Cardiac fibroblast (primary cell): Measurements from ENCODE around the gene IQCE.
A peak's percentile ranks its signal among the peaks of the same experiment; 100 is the strongest.

Experiments used
- DNase-seq, 2 donors: peaks; one replicate each; pipeline versions ENCODE4 v3.0.0 to v3.0.0-alpha.2; 2010; ENCODE audit warnings: low read depth in 2 of 2
- H3K4me3 ChIP-seq, 2 donors: replicated peaks in 1 of 2; 1 replicate in 1 of 2; 2 replicates in 1 of 2; pipeline ENCODE4 v1.5.1; 2011; ENCODE audit warnings: low read depth in 2 of 2, low read length in 2 of 2, mild to moderate bottlenecking in 2 of 2, moderate library complexity in 1 of 2
- CTCF ChIP-seq: IDR thresholded peaks from one replicate; pipeline ENCODE4 v1.5.1; 2011; ENCODE audit warnings: low read depth, mild to moderate bottlenecking, low read length, inconsistent platforms

IQCE gene

GRCh38 chr7:2623698-2624014, 64.9 kb downstream of the IQCE start:
- H3K4me3 ChIP-seq, result no peak overlapping the region
- DNase-seq, result no peak
- TF ChIP-seq CTCF, result no peak

- no peak overlapping the region for H3K4me3 ChIP-seq
- no peak for DNase-seq
- TF ChIP-seq CTCF, result no peak
Measured at GRCh38 chr7:2624293-2624886, 65.6 kb downstream of the IQCE start.

- no peak for TF ChIP-seq CTCF
- no peak overlapping the region for H3K4me3 ChIP-seq
- DNase-seq, result peak; percentile 80 to 92
Measured at GRCh38 chr7:2626498-2627117, 67.8 kb downstream of the IQCE start.

GRCh38 chr7:2627258-2628129, 68.7 kb downstream of the IQCE start:
- no peak overlapping the region for H3K4me3 ChIP-seq
- no peak for DNase-seq
- TF ChIP-seq CTCF, result no peak

GRCh38 chr7:2628130-2628482, 69.3 kb downstream of the IQCE start:
- no peak overlapping the region for H3K4me3 ChIP-seq
- DNase-seq, result no peak
- TF ChIP-seq CTCF, result no peak

GRCh38 chr7:2628891-2629290, 70.1 kb downstream of the IQCE start:
- no peak for TF ChIP-seq CTCF
- DNase-seq, result no peak
- no peak overlapping the region for H3K4me3 ChIP-seq
